Measurements from ENCODE around the gene BAZ1B. TPM values are rescaled to one million over a fixed set of nuclear protein-coding genes. Genes with fewer than 3 reads are reported as not detected.

The BAZ1B gene
- total RNA-seq, 2 experiments from 2014 or later, result 77.8 to 117 TPM

DNA sequence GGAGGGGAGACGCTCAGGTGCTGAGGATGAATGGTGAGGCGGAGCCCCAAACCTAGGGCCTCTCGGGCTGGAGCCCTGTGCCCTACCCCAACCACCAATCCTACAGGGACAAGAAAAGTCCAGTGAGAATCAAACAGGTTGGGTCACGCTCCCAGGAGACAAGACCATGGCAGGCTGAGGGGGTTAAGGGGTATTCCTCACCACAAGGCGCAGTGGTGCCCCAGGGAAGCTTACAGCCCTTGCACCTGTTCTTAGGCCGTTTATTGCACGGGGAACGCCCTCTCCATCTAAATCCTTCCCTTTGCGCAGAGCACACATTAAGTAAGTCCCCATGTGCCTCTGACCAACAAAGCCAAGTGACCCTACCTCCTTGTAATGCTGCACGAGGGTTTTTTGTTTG, 85.0 kb downstream of the BAZ1B start:
- TF ChIP-seq EZH2phosphoT487 (IDR thresholded peaks at IDR 0.05; ENCODE audit: borderline replicate concordance, low read depth, low read length), result no peak
- TF ChIP-seq, protein P1, sequence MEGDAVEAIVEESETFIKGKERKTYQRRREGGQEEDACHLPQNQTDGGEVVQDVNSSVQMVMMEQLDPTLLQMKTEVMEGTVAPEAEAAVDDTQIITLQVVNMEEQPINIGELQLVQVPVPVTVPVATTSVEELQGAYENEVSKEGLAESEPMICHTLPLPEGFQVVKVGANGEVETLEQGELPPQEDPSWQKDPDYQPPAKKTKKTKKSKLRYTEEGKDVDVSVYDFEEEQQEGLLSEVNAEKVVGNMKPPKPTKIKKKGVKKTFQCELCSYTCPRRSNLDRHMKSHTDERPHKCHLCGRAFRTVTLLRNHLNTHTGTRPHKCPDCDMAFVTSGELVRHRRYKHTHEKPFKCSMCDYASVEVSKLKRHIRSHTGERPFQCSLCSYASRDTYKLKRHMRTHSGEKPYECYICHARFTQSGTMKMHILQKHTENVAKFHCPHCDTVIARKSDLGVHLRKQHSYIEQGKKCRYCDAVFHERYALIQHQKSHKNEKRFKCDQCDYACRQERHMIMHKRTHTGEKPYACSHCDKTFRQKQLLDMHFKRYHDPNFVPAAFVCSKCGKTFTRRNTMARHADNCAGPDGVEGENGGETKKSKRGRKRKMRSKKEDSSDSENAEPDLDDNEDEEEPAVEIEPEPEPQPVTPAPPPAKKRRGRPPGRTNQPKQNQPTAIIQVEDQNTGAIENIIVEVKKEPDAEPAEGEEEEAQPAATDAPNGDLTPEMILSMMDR (conservative IDR thresholded peaks at IDR 0.05; ENCODE audit: low read length), result no peak
- no peak overlapping the region for H3K4me3 ChIP-seq (ENCODE audit: low read depth, low read length, poor library complexity, severe bottlenecking)
- intact Hi-C loops (cut with micrococcal nuclease; ENCODE audit: unreplicated experiment), result loop anchor here (10.0 kb wide), 1 partner anchor 112 kb away; the partner anchor contains the start of genes FKBP6 and TRIM50
- H3K79me2 ChIP-seq (ENCODE audit: insufficient read depth, low read depth, low read length), result no peaks in the 10 kb centered on the region
- ChIA-PET CTCF (ENCODE audit: unreplicated experiment) (no interaction called here), POLR2A (interaction anchor here (0.8 kb wide), 1 partner anchor 11 kb away, joined by 3 read pairs; no protein-coding TSS in a partner anchor)
- H3K27ac ChIP-seq (ENCODE audit: low read depth, low read length, poor library complexity, severe bottlenecking), result no peak overlapping the region
- H3K36me3 ChIP-seq (ENCODE audit: insufficient read depth, low read length), result peaks cover 34% of the 10 kb centered on the region
- H4K20me1 ChIP-seq (ENCODE audit: insufficient read depth, low read length), result no peaks in the 10 kb centered on the region
- H2AFZ ChIP-seq (ENCODE audit: low read length), result no peak overlapping the region
- no peak for DNase-seq (ENCODE audit: low spot score)
- no TSS peak for BruUV-seq (replicated peaks)
- no peaks in the 10 kb centered on the region for H3K4me1 ChIP-seq (ENCODE audit: insufficient read depth, low read length, poor library complexity, severe bottlenecking)
- no peak overlapping the region for H3K4me2 ChIP-seq (ENCODE audit: low read length)
- no peaks in the 10 kb centered on the region for H3K9me3 ChIP-seq (ENCODE audit: low read length)
- no peaks in the 10 kb centered on the region for H3K9me2 ChIP-seq (ENCODE audit: insufficient read depth, low read length)

DNA sequence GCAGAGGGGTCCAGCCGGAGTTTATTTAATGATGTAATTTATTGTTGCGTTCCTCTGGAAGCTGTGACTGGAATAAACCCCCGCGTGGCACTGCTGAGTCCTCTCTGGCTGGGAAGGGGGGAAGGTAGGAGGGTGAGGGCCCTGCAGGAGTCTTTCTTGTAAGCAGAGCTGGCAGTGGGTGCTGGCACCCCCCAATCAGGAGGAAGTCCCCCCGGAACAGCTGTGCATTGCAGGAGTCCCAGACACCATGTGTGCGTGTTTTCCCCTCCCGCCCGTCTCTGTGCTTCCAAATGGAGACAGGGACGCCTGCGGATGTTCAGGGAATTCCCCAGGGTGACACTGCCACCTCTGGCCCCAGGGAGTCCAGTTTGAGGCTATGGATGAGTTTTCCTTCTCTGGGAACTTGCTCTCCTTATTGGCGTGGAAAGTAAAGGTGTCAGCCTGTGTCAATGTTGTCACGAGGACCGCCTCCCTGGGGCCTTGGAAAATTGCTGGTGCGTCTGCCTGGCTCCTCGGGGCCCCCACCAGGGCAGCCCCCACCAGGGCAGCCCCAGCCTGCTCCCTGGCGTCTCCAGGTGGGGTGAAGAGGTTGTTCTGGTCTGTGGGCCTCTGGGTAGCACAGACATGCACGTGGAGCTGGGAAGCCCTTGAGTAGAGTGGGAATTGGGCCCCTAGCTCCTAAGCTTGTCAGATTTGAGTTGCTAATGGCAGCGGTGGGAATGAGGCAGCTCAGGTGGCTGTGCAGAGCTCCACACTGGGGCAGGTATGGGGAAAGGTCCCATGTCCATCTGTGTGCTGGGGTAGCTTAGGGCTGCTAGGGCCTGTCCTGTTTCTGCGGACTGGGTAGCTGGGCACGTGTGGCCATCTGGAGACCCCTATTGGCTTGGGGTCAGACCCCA, 85.8 kb downstream of the BAZ1B start:
- no peaks in the 10 kb centered on the region for H4K20me1 ChIP-seq (ENCODE audit: insufficient read depth, low read length)
- no TSS peak for BruUV-seq (replicated peaks)
- peaks cover 25% of the 10 kb centered on the region for H3K36me3 ChIP-seq (ENCODE audit: insufficient read depth, low read length)
- ChIA-PET POLR2A (interaction anchor here (0.6 kb wide), 1 partner anchor 66 kb away, joined by 3 read pairs; no protein-coding TSS in a partner anchor), CTCF (ENCODE audit: unreplicated experiment) (no interaction called here)
- H3K4me1 ChIP-seq (ENCODE audit: insufficient read depth, low read length, poor library complexity, severe bottlenecking), result no peaks in the 10 kb centered on the region
- H3K4me3 ChIP-seq (ENCODE audit: low read depth, low read length, poor library complexity, severe bottlenecking), result no peak overlapping the region
- H3K9me2 ChIP-seq (ENCODE audit: insufficient read depth, low read length), result no peaks in the 10 kb centered on the region
- no peak overlapping the region for H2AFZ ChIP-seq (ENCODE audit: low read length)
- intact Hi-C loops (cut with micrococcal nuclease; ENCODE audit: unreplicated experiment), result loop anchor here (10.0 kb wide), 1 partner anchor 111 kb away; the partner anchor contains the start of genes FKBP6 and TRIM50
- H3K27ac ChIP-seq (ENCODE audit: low read depth, low read length, poor library complexity, severe bottlenecking), result no peak overlapping the region
- H3K9me3 ChIP-seq (ENCODE audit: low read length), result no peaks in the 10 kb centered on the region
- no peak overlapping the region for H3K4me2 ChIP-seq (ENCODE audit: low read length)
- no peak for DNase-seq (ENCODE audit: low spot score)
- TF ChIP-seq EZH2phosphoT487 (IDR thresholded peaks at IDR 0.05; ENCODE audit: borderline replicate concordance, low read depth, low read length), result no peak
- TF ChIP-seq, protein P1 (conservative IDR thresholded peaks at IDR 0.05; ENCODE audit: low read length), result no peak
- H3K79me2 ChIP-seq (ENCODE audit: insufficient read depth, low read depth, low read length), result no peaks in the 10 kb centered on the region

All from OCI-LY7 (cell line).